Testis (tissue), 3 donors: ENCODE results near the gene C1QTNF9. TPM values are rescaled to one million over a fixed set of nuclear protein-coding genes. Genes with fewer than 3 reads are reported as not detected.

Experiments
- DNase-seq: peaks from one replicate; pipeline ENCODE4 v3.0.0-alpha.2; 2019
- H3K27ac ChIP-seq, 2 donors: fragments of 200-600 bp; sonication (generic); one replicate each; pipeline ENCODE4 v1.5.1; 2019
- H3K27me3 ChIP-seq: fragments of 200-600 bp; sonication (generic); one replicate; pipeline ENCODE4 v1.5.1; 2019
- H3K36me3 ChIP-seq: fragments of 200-600 bp; sonication (generic); one replicate; pipeline ENCODE4 v1.5.1; 2017; ENCODE audit warnings: low read depth; ENCODE audit errors: missing control alignments
- H3K4me1 ChIP-seq: fragments of 200-600 bp; sonication (generic); one replicate; pipeline ENCODE4 v1.5.1; 2019
- H3K4me3 ChIP-seq, 2 donors: fragments of 200-600 bp; sonication (generic); one replicate each; pipeline ENCODE4 v1.5.1; 2017 to 2019
- H3K9me3 ChIP-seq: fragments of 200-600 bp; sonication (generic); one replicate; pipeline ENCODE4 v1.5.1; 2017
- CTCF ChIP-seq, 3 experiments: fragments of 450-650 bp in 2 of 3; fragments of 200-600 bp in 1 of 3; sonication (generic) in 1 of 3; IDR thresholded peaks; one replicate each; pipeline ENCODE4 v1.5.1; 2016 to 2019; ENCODE audit warnings: antibody characterized with exemption in 3 of 3, mild to moderate bottlenecking in 2 of 3, moderate library complexity in 1 of 3
- POLR2A ChIP-seq: fragments of 450-650 bp; IDR thresholded peaks from one replicate; pipeline ENCODE4 v1.6.1; 2017; ENCODE audit warnings: antibody characterized with exemption, mild to moderate bottlenecking, moderate library complexity
- WGBS, 2 donors: methylation state at CpG; one replicate each; pipeline ENCODE4 v1.1.5; 2018; 5-methylcytosine and 5-hydroxymethylcytosine counted together
- intact Hi-C: fragments of 100-400 bp; cut with DNase I; formaldehyde crosslinking; loops from one replicate; pipeline ENCODE4 v1.15.1; 2023; ENCODE audit warnings: low total_unique reads
- polyA plus RNA-seq: library from polyadenylated mRNA; stranded (reverse); fragments of 350-450 nt; fragmentation: Illumina TruSeq; extraction: RNeasy Lipid Tissue Mini Kit (QIAGEN cat#74804); gene quantifications from one replicate; pipeline ENCODE4 v1.2.3, GENCODE V29; 2014; ENCODE audit warnings: low read depth, low replicate concordance; ENCODE audit not compliant: insufficient read depth
- total RNA-seq, 2 donors: library from RNA; depleted of rRNA; stranded (reverse); fragments of >200 nt; gene quantifications; one replicate each; pipeline ENCODE4 v1.2.3, GENCODE V29; 2016

C1QTNF9 gene
- total and polyA plus RNA-seq, 3 donors from 2014 or later, result 0.43 to 2.4 (median 1.1) TPM

GRCh38 chr13:24286624-24287023 is 22.8 kb upstream of the C1QTNF9 start:
- intact Hi-C loops, result no loop called here
- Histone ChIP-seq H3K36me3 (no peaks in the 10 kb centered on the region), H3K27me3 (no peaks in the 10 kb centered on the region), H3K9me3 (no peaks in the 10 kb centered on the region), H3K4me1 (peaks cover 20% of the 10 kb centered on the region), H3K27ac (no peak overlapping the region), H3K4me3 (no peak overlapping the region)
- no peak for TF ChIP-seq CTCF (IDR thresholded peaks at IDR 0.05)
- TF ChIP-seq POLR2A, result no peak
- WGBS, 2 donors, result 97 to 100% methylated on average over 4 to 11 of the region's 11 CpGs
- DNase-seq, result no peak

- H3K27ac ChIP-seq, result no peak overlapping the region
- H3K27me3 ChIP-seq, result no peaks in the 10 kb centered on the region
- intact Hi-C loops, result no loop called here
- DNase-seq, result no peak
- no peaks in the 10 kb centered on the region for H3K9me3 ChIP-seq
- no peak overlapping the region for H3K4me3 ChIP-seq
- H3K36me3 ChIP-seq, result no peaks in the 10 kb centered on the region
- 74 to 89% methylated on average over 8 of the region's 8 CpGs for WGBS, 2 donors
- peaks cover 8% of the 10 kb centered on the region for H3K4me1 ChIP-seq
- TF ChIP-seq CTCF (IDR thresholded peaks at IDR 0.05) (no peak), POLR2A (no peak)
Measured at GRCh38 chr13:24287748-24288287, 21.6 kb upstream of the C1QTNF9 start.

- DNase-seq, result no peak
- Histone ChIP-seq H3K27ac (peak overlapping the region in 1 of 2 donors; percentile 36), H3K9me3 (no peaks in the 10 kb centered on the region), H3K27me3 (no peaks in the 10 kb centered on the region), H3K36me3 (no peaks in the 10 kb centered on the region), H3K4me3 (no peak overlapping the region), H3K4me1 (peaks cover 7% of the 10 kb centered on the region)
- TF ChIP-seq POLR2A (no peak), CTCF (IDR thresholded peaks at IDR 0.05) (no peak)
- WGBS, 2 donors, result 49 to 55% methylated on average over 5 of the region's 5 CpGs
- intact Hi-C loops, result no loop called here
Measured at GRCh38 chr13:24288870-24289269, 20.5 kb upstream of the C1QTNF9 start.

- Histone ChIP-seq H3K27me3 (no peaks in the 10 kb centered on the region), H3K36me3 (no peaks in the 10 kb centered on the region), H3K27ac (no peak overlapping the region), H3K4me1 (peaks cover 7% of the 10 kb centered on the region), H3K9me3 (no peaks in the 10 kb centered on the region), H3K4me3 (no peak overlapping the region)
- TF ChIP-seq POLR2A (no peak), CTCF (IDR thresholded peaks at IDR 0.05) (no peak)
- intact Hi-C loops, result no loop called here
- no peak for DNase-seq
- 95 to 96% methylated on average over 19 to 20 of the region's 20 CpGs for WGBS, 2 donors
Measured at GRCh38 chr13:24290280-24290932, 19.0 kb upstream of the C1QTNF9 start.

GRCh38 chr13:24292481-24292880 is 16.9 kb upstream of the C1QTNF9 start:
- H3K4me1 ChIP-seq, result peaks cover 7% of the 10 kb centered on the region
- H3K9me3 ChIP-seq, result no peaks in the 10 kb centered on the region
- TF ChIP-seq POLR2A (no peak), CTCF (IDR thresholded peaks at IDR 0.05) (no peak)
- no peak overlapping the region for H3K4me3 ChIP-seq
- 92 to 93% methylated on average over 6 of the region's 6 CpGs for WGBS, 2 donors
- no peak overlapping the region for H3K27ac ChIP-seq
- intact Hi-C loops, result no loop called here
- DNase-seq, result no peak
- H3K36me3 ChIP-seq, result no peaks in the 10 kb centered on the region
- H3K27me3 ChIP-seq, result no peaks in the 10 kb centered on the region
